Measurements from ENCODE around the gene TEX2.

Gene TEX2

DNA sequence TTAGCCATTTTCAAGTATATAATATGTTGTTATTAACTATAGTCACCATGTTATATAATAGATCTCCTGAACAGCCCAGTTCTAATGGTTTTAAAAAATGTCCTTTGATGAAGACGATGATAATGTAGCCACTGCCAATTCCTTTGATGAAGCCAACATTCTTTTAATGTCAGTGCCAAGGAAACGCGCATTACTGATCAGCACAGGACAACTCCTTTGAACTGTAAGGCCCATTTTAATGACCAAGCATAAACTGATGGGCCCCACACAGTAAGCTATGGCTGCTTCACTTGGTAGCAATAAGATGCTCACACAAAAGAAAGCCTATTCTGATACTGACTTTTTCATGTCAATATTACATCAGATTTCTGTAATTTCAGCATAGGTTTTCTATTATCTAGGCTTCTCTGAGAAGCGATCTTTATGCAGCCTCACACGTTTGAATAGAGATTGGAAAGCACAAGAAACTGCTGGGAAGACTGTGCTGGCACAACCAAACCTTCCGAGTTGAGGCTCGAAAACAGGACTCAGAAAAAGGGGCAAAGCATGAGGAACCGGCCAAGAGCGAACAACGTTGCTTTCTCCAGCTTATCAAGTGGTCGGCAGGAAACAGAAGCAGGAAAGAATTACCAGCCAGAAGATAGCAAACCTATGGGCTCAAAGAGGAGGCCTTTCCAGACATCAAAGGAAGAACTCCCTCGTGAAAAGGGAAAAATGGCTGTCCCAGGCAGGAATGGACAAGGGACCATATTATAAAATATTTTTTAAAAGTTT lies 152.5 kb downstream of the TEX2 start:
- DNase-seq, result no peak

DNA sequence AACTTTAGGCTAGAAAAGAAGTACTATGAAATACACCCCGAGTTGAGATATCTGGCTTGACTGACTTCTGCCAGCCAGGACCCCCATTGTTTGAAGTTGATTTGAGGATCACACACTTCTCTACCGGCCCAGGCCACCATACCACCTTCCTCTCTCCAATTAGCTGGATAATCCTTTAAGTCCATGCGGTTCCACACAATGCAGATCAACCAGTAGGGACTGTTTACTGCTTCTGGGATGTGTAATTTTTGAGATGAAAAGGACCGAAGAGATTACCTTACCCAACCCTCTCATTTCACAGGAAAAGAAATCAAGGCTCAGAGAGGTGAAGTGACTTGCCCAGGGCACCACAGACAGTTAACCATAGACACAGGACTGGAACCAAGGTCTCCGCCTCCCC lies 153.7 kb downstream of the TEX2 start:
- no peak for DNase-seq

DNA sequence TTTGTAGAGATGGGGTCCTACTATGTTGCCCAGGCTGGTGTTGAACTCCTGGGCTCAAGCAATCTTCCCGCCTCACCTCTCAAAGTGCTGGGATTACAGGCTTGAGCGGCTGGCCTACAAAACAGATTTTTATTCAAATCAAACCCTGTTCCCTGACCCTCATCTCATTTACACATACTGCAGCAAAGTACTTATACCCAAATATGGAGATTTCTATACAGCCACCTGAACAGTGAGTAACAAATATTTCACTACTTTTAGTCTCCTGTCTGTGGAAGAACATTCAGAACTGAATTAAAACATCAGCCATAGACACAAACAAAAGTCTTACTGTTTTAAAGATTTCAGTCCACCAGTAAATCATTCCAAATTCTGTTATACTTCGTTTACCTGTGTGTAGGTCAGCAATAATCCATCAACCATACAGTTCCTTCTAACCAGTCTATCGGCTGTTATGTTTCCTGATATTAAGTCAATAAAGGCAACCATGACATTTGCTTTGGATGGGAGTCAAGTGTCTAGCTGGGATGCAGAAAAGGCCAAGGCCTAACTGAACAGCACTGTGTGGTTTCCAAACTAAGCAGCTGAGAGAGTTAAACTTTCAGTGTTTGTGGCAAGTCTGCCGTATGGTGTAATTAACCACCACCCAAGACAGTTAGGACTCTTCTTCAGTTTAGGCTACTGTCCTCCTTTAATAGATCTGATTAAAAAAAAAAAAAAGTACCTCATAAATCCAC lies 155.4 kb downstream of the TEX2 start:
- DNase-seq, result no peak

DNA sequence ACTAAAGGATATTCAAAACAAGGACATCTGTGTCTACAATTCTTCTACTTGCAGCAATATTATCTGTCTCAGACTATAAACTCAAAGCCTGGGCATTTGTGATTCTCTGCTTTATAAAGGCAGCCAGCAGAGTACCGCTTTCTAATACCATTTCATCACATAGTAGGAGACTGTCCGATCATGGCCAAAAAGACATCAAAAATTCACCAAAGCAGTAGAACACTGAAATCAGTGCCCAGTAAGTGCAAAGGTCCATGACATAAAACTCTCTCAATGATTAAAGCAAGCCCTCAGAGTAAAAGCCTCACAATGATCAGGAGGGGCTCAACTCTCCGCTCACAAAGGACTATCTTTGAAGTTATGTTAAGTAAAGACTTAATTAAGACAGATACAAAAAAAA lies 156.1 kb downstream of the TEX2 start:
- DNase-seq, result no peak

DNA sequence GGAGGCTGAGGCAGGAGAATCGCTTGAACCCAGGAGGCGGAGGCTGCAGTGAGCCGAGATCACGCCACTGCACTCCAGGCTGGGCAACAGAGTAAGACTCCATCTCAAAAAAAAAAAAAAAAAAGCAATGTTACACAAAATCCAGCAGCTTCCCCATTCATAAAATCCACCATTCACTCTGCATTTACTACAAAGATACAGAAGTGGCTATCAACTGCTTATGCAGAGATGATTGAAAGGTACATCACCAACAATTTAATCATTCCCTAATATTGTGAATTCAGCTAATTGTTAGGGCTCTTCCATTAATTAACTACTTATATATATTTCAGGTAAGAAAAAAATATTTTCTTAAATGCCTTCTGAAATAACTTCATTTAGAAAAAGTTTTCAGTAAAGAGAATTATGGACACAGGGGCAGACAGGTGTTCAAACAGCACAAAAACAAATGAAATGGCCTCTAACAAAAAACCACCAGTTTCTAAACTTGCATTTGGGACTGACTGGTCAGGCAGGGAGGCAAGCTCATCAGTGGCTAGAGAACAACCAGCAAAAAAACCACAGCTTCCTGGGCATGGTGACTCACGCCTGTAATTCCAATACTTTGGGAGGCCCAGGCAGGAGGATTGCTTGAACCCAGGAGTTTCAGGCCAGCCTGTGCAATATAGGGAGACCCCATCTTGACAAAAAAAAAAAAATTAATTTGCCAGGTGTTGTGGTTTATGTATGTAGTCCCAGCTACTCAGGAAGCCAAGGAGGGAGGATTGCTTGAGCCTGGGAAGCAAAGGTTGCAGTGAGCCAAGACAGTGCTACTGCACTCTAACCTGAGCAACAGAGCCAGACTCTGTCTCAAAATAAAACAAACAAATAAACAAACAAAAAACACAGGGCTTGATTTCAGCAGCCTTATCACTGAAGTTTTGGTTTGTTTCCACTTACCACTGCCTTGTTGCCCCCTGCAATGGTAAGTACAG lies 159.4 kb downstream of the TEX2 start:
- DNase-seq, result peak; percentile 69

DNA sequence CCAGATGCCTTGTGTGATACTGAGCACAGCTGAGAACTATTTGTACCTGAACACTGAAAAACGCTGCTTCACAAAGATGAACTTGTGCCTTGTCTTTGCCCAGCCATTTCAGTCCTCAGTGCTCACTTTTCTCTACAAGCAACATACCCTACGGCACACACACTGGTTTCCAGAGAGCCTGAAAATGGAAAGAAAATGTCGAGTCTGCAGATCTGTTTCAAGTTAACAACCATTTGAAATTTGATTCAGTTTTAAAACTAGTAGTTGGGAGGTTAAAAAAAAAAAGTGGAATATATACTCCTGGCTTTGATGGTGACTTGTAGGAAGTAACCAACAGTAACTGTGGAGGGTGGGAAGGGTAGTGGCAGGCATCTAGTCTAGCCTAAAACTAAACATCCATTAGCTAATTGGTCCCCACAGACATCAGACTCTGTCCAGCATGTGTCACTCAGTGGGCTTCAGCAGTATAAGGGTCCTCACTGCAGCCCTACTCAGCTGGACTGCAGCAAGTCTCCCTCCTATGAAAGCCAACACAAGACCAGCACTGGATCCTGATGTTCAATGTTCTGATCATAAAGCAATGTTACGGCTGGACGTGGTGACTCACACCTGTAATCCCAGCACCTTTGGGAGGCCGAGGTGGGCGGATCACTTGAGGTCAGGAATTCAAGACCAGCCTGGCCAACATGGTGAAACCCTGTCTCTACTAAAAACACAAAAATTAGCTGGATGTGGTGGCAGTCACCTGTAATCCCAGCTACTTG lies 160.3 kb downstream of the TEX2 start:
- DNase-seq, result no peak

DNA sequence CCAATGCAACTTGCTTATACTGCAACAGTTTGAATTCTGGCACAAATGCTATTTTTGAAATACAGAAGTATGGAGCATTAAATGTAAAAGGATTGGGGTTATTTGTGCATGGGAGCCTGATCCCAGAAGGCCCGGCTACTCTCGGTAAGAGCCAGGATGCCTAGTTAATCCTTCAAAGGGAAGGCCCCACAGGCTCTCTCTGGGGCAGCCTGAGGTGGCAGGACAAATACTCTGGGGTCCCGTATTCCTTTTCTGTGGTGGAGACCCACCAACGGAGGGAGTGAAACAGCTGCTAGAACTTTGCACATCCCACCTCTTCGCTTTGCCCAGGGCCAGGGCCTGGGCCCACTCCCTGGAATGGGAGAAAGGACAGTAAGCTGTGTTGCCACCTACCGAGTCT lies 163.5 kb downstream of the TEX2 start:
- DNase-seq, result no peak
